ENCODE data around the gene RCAN1. TPM values are rescaled to one million over a fixed set of nuclear protein-coding genes. Genes with fewer than 3 reads are reported as not detected.

The RCAN1 gene
- total and polyA plus RNA-seq, 2 of the 4 experiments (the other 2 are of a cell fraction), result 53.5 to 175 TPM

GRCh38 chr21:34596561-34597271 is 18.2 kb downstream of the RCAN1 start:
- no peak for ATAC-seq (ENCODE audit: low read depth)
- CTCF ChIA-PET, result no interaction called here
- H3K9me1 ChIP-seq (ENCODE audit: insufficient read depth, low read length), result peaks cover 8% of the 10 kb centered on the region; the same call in 1 of the 2 replicates
- peaks cover 6% of the 10 kb centered on the region; the same call in 1 of the 2 replicates for H3K4me1 ChIP-seq (ENCODE audit: control insufficient read depth, insufficient read depth, low read length)
- H2AFZ ChIP-seq (replicated peaks; ENCODE audit: low read length, poor library complexity), result no peak overlapping the region
- no peaks in the 10 kb centered on the region for H3K27me3 ChIP-seq (ENCODE audit: control insufficient read depth, insufficient read depth, low read length)
- no peaks in the 10 kb centered on the region for H3K36me3 ChIP-seq (ENCODE audit: control insufficient read depth, insufficient read depth, low read length)
- H3K56ac ChIP-seq (ENCODE audit: extremely low read depth, insufficient read depth, low read length), result no peak overlapping the region
- no peak overlapping the region for H2BK5ac ChIP-seq (ENCODE audit: low read depth, low read length, poor library complexity, severe bottlenecking)
- no peak overlapping the region for H3K4ac ChIP-seq (ENCODE audit: low read depth, low read length)
- H3K9me3 ChIP-seq (ENCODE audit: control insufficient read depth, insufficient read depth, low read length), result no peaks in the 10 kb centered on the region
- H4K20me1 ChIP-seq (ENCODE audit: insufficient read depth, low read length), result no peaks in the 10 kb centered on the region
- dilution Hi-C loops (cut with HindIII; ENCODE audit: low sequenced_read_pairs, unreplicated experiment) (no loop called here), in situ Hi-C loops (cut with MboI; ENCODE audit: low sequenced_read_pairs) (no loop called here), intact Hi-C loops (cut with micrococcal nuclease) (no loop called here)
- H2BK120ac ChIP-seq (ENCODE audit: low read depth, low read length), result no peak overlapping the region
- peaks cover 15 to 34% of the 10 kb centered on the region in 2 experiments; a peak in 3 of 4 replicates for H3K79me1 ChIP-seq (ENCODE audit: low read depth in 1 of 2, low read length in 2 of 2)
- H4K5ac ChIP-seq (ENCODE audit: low read depth, low read length), result no peak overlapping the region
- no TSS peak for BruUV-seq (replicated peaks)
- H3K18ac ChIP-seq (ENCODE audit: low read depth, low read length), result no peak overlapping the region
- no peak overlapping the region for H2AK9ac ChIP-seq (replicated peaks; ENCODE audit: low read depth, low read length, poor library complexity)
- POLR2A ChIA-PET (ENCODE audit: unreplicated experiment), result no interaction called here
- no peak overlapping the region for H2BK20ac ChIP-seq (ENCODE audit: low read depth, low read length)
- no peak overlapping the region for H3K9ac ChIP-seq (ENCODE audit: low read depth, low read length)
- H3K4me3 ChIP-seq (ENCODE audit: insufficient read depth, low read depth, low read length), result no peak overlapping the region
- no peak overlapping the region for H4K8ac ChIP-seq (ENCODE audit: low read depth in 2 of 2, low read length in 2 of 2)
- H4K91ac ChIP-seq (ENCODE audit: insufficient read depth, low read depth, low read length), result no peak overlapping the region
- H3K27ac ChIP-seq (ENCODE audit: insufficient read depth, low read length), result no peak overlapping the region
- no peak overlapping the region for H3K14ac ChIP-seq (replicated peaks; ENCODE audit: low read depth, low read length)
- H2BK15ac ChIP-seq (ENCODE audit: low read depth, low read length), result no peak overlapping the region
- no peak for TF ChIP-seq POLR2A (IDR thresholded peaks at IDR 0.05; ENCODE audit: low read depth, low read length)
- TF ChIP-seq BHLHE40 (IDR thresholded peaks at IDR 0.05; ENCODE audit: low read depth, low read length), result no peak
- no peak for TF ChIP-seq RAD21 (IDR thresholded peaks at IDR 0.05; ENCODE audit: low read length)
- TF ChIP-seq CHD1 (IDR thresholded peaks at IDR 0.05; ENCODE audit: low read depth, low read length), result no peak
- no peak for TF ChIP-seq FOS (IDR thresholded peaks at IDR 0.05; ENCODE audit: low read depth, low read length)
- no peak for TF ChIP-seq MXI1 (IDR thresholded peaks at IDR 0.05; ENCODE audit: borderline replicate concordance, low read depth, low read length)
- TF ChIP-seq RCOR1 (IDR thresholded peaks at IDR 0.05; ENCODE audit: insufficient replicate concordance, low read length), result no peak
- TF ChIP-seq USF2 (IDR thresholded peaks at IDR 0.05; ENCODE audit: low read depth, low read length), result no peak
- no peak for TF ChIP-seq SMC3 (IDR thresholded peaks at IDR 0.05; ENCODE audit: low read depth, low read length)
- no peak for TF ChIP-seq MAZ (IDR thresholded peaks at IDR 0.05; ENCODE audit: borderline replicate concordance, low read depth, low read length)
- TF ChIP-seq RFX5 (IDR thresholded peaks at IDR 0.05; ENCODE audit: low read depth, low read length), result no peak
- no peak for TF ChIP-seq CTCF (conservative IDR thresholded peaks at IDR 0.05; ENCODE audit: low read depth, low read length)
- no peak for TF ChIP-seq CEBPB (IDR thresholded peaks at IDR 0.05; ENCODE audit: low read depth, low read length)
- TF ChIP-seq MAFK (IDR thresholded peaks at IDR 0.05; ENCODE audit: low read depth, low read length), result no peak
- no peak for DNase-seq
- WGBS, 2 experiments (ENCODE audit: extremely low coverage in 2 of 2, insufficient read length in 1 of 2), result 87% methylated on average over 4 of the region's 18 CpGs; no CpG with 5 or more reads in 1 of the 2 experiments
- no peak overlapping the region for H2AK5ac ChIP-seq (ENCODE audit: low read depth, low read length)
- no peak overlapping the region for H3K23ac ChIP-seq (ENCODE audit: low read depth, low read length)
- H3K4me2 ChIP-seq (ENCODE audit: low read depth, low read length), result no peak overlapping the region

Measured in IMR-90 (cell line).